SJSA1 (cell line): ENCODE measurements around the gene DLK1. TPM values are rescaled to one million over a fixed set of nuclear protein-coding genes. Genes with fewer than 3 reads are reported as not detected.

Experiments used
- DNase-seq, 2 experiments: peaks; one replicate each; pipeline ENCODE4 v3.0.0-alpha.2; 2015 to 2020; ENCODE audit warnings: low spot score in 2 of 2, low read depth in 1 of 2
- H3K27ac ChIP-seq: fragments of 250-450 bp; sonication (Bioruptor Pico); 2 replicates; pipeline ENCODE4 v1.5.1; 2020; ENCODE audit warnings: mild to moderate bottlenecking, moderate library complexity
- H3K27me3 ChIP-seq: fragments of 250-450 bp; sonication (Bioruptor Pico); replicated peaks from 2 replicates; pipeline ENCODE4 v1.5.1; 2020; ENCODE audit warnings: mild to moderate bottlenecking, moderate library complexity
- H3K36me3 ChIP-seq: fragments of 250-450 bp; sonication (Bioruptor Pico); 2 replicates; pipeline ENCODE4 v1.5.1; 2020; ENCODE audit warnings: mild to moderate bottlenecking
- H3K4me1 ChIP-seq: fragments of 250-450 bp; sonication (Bioruptor Pico); replicated peaks from 2 replicates; pipeline ENCODE4 v1.6.1; 2021; ENCODE audit warnings: mild to moderate bottlenecking
- H3K4me3 ChIP-seq: fragments of 250-450 bp; sonication (Bioruptor Pico); 2 replicates; pipeline ENCODE4 v1.5.1; 2020; ENCODE audit warnings: mild to moderate bottlenecking
- H3K9me3 ChIP-seq: fragments of 250-450 bp; sonication (Bioruptor Pico); replicated peaks from 2 replicates; pipeline ENCODE4 v1.5.1; 2020; ENCODE audit warnings: mild to moderate bottlenecking
- total RNA-seq: library from RNA; depleted of rRNA; stranded (reverse); fragments of >200 nt; shearing (Covaris generic); gene quantifications from 2 replicates; pipeline ENCODE4 v1.2.3, GENCODE V29; 2014

DLK1 gene
- total RNA-seq, 1 experiment from 2014 or later, result not detected

DNA sequence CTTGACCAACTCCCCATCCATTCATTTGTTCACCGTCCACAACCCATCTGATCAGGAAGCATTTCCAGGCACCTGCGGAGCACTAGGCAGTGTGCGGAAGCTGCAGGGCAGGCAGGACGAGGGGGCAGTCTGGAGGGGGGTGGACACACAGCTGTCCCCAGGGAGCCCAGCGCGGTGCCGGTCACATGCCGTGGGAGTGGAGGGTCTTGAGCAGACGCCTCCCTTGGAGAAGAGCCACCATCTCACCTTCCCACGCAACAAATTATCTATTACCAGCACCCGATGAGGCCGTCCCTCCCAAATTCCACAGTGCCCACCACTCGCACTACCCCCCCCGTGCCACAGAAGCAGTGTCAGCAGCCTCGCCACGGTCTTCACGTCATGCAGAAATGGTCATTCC is 10.8 kb downstream of the DLK1 start:
- Histone ChIP-seq H3K27me3 (no peaks in the 10 kb centered on the region), H3K36me3 (no peaks in the 10 kb centered on the region), H3K9me3 (no peaks in the 10 kb centered on the region; the same call in 1 of the 2 replicates), H3K27ac (no peak overlapping the region), H3K4me3 (no peak overlapping the region), H3K4me1 (no peaks in the 10 kb centered on the region)
- DNase-seq, result no peak

DNA sequence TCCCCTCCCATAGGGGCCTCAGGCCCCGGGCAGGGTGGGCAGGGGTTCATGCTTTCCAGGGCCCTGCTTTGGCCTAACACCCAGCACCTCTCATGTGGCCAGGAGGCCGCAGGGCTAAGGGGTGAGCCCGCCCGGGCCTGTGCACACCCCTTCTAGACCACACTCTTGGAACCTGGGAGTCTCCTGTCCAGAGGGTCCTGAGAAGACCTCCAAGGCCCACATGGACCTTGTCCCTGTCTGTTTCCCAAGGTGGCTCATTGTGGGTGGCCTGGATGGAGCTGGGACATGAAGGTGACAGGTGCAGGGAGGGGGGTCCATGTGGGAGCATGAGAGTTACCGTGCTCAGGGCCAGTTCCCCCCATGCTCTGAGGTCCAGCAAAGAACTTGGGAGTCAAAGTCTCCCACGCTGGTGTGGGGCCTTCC is 11.6 kb downstream of the DLK1 start:
- no peaks in the 10 kb centered on the region for H3K36me3 ChIP-seq
- H3K4me3 ChIP-seq, result no peak overlapping the region
- no peak for DNase-seq
- H3K27ac ChIP-seq, result no peak overlapping the region
- H3K4me1 ChIP-seq, result no peaks in the 10 kb centered on the region
- H3K9me3 ChIP-seq, result no peaks in the 10 kb centered on the region; the same call in 1 of the 2 replicates
- H3K27me3 ChIP-seq, result no peaks in the 10 kb centered on the region

DNA sequence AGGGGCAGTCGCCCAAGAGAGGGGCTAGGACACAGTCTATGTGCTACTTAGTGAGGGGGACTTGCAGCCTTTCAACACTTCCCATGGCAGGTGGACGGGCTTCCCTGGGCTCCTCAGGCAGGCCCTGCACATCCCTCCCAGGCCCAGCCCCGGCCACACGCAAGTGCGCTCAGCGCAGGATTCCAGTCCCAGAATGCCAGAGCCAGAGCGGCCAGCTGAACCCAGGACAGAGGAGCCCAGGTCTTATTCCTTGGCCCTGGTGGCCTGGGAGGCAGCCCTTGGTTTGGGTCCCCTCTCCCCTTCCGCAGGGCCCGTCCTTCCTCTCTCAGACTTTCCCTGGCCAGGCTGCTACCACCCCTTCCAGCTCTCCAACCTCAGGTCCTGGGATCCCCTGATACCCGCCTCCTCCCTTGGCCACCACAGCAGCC is 12.0 kb downstream of the DLK1 start:
- Histone ChIP-seq H3K36me3 (no peaks in the 10 kb centered on the region), H3K4me3 (no peak overlapping the region), H3K9me3 (no peaks in the 10 kb centered on the region; the same call in 1 of the 2 replicates), H3K27ac (no peak overlapping the region), H3K4me1 (no peaks in the 10 kb centered on the region), H3K27me3 (no peaks in the 10 kb centered on the region)
- no peak for DNase-seq

DNA sequence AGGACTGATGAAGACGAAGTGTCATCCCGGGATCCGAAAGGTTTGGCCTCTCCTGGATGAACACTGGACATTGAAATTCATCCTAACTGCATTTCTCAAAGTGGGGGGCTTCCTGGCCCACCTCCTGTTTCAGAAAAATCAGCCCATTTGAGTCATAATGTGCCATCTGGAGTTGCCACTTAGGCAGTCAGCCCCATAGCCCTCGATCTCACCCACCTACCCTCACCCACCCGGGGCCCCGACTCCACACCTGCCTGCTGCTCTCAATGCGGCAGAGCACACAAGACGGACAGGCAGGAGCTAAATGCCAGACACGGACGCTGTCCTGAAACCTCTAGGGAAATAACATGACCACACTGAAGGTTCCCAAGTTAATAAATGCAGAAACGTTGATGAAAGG is 12.6 kb downstream of the DLK1 start:
- DNase-seq, result no peak
- no peaks in the 10 kb centered on the region for H3K4me1 ChIP-seq
- no peak overlapping the region for H3K27ac ChIP-seq
- no peaks in the 10 kb centered on the region for H3K36me3 ChIP-seq
- no peaks in the 10 kb centered on the region; the same call in 1 of the 2 replicates for H3K9me3 ChIP-seq
- no peak overlapping the region for H3K4me3 ChIP-seq
- H3K27me3 ChIP-seq, result no peaks in the 10 kb centered on the region

DNA sequence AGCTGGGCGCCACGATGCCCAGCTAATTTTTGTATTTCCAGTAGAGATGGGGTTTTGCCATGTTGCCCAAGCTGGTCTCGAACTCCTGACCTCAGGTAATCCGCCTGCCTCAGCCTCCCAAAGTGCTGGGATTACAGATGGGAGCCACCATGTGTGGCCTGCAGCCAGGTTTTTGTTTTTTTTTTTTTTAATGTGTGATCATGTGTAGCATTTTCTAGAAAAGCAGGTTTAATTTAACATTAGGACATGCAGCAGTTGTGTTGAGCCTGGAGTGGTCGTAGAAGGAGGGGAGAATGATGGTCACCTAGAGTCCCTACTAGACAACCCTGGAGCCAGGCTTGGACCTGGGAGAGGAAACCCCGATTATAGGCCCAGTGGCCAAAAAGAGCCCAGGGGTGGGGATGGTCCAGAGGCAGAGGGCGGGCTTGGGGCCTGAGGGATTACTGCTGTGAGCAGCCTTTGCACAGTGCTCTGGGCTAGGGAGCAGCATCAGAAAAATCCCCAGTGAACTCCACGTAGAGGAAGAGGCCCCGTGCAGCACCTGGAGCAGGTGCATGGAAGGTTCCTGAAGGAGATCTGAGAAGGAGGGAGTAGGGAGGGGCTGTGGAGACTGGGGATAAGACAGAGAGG is 13.6 kb downstream of the DLK1 start:
- H3K9me3 ChIP-seq, result no peaks in the 10 kb centered on the region; the same call in 1 of the 2 replicates
- H3K27ac ChIP-seq, result no peak overlapping the region
- H3K27me3 ChIP-seq, result no peaks in the 10 kb centered on the region
- H3K36me3 ChIP-seq, result no peaks in the 10 kb centered on the region
- no peak overlapping the region for H3K4me3 ChIP-seq
- no peak for DNase-seq
- H3K4me1 ChIP-seq, result no peaks in the 10 kb centered on the region

DNA sequence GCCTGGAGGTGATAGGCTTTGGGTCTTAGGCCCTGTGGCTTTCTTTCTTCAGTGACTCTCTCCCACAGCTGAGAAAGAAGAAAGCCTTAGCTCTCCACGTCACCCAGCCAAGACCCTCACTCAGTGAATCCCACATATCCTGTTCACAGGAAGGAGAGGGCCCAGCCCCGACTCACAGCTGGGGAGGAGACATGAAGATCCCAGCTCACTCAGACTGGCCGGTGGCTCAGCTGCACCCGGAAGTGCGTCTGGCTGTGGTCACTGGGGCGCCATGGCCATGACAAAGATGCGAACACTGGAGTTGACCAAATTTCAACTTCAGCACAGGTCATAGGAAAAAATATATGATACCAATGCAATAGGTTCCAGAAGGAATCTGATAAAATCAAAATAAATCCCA is 14.2 kb downstream of the DLK1 start:
- no peaks in the 10 kb centered on the region for H3K36me3 ChIP-seq
- no peak overlapping the region for H3K27ac ChIP-seq
- no peaks in the 10 kb centered on the region for H3K4me1 ChIP-seq
- no peaks in the 10 kb centered on the region for H3K27me3 ChIP-seq
- no peak overlapping the region for H3K4me3 ChIP-seq
- no peaks in the 10 kb centered on the region; the same call in 1 of the 2 replicates for H3K9me3 ChIP-seq
- no peak for DNase-seq

DNA sequence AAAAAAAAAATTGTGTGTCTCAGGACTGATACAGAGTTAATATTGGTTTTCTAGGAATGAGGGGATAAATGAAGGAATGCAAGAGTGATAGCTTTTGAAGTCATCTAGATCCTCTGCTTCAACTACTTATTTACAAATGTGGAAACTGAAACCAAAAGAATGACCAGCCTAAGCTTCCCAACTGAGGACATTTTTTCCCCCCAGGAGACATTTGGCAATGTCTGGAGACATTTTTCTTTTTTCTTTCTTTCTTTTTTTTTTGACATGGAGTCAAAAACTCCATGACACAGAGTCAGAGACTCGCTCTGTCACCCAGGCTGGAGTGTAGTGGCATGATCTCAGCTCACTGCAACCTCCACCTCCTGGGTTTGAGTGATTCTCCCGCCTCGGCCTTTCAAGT is 15.3 kb downstream of the DLK1 start:
- Histone ChIP-seq H3K27me3 (no peaks in the 10 kb centered on the region), H3K36me3 (no peaks in the 10 kb centered on the region), H3K27ac (no peak overlapping the region), H3K9me3 (no peaks in the 10 kb centered on the region; the same call in 1 of the 2 replicates), H3K4me3 (no peak overlapping the region), H3K4me1 (no peaks in the 10 kb centered on the region)
- no peak for DNase-seq

DNA sequence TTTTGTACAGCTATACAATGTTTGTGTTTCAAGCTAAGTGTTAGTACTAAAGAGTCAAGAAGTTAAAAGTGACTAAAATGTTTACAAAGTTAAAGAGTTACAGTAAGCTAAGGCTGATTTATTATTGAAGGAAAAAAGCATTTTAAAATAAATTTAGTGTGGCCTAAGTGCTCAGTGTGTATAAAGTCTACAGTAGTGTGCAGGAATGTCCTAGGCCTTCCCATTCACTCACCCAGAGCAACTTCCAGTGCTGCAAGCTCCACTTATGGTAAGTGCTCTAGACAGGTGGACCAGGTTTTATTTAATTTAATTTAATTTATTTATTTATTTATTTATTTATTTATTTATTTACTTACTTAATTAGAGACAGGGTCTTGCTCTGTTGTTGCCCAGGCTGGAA is 19.6 kb downstream of the DLK1 start:
- Histone ChIP-seq H3K9me3 (no peaks in the 10 kb centered on the region; the same call in 1 of the 2 replicates), H3K36me3 (no peaks in the 10 kb centered on the region), H3K4me3 (no peak overlapping the region), H3K27me3 (no peaks in the 10 kb centered on the region), H3K4me1 (no peaks in the 10 kb centered on the region), H3K27ac (no peak overlapping the region)
- DNase-seq, result no peak

DNA sequence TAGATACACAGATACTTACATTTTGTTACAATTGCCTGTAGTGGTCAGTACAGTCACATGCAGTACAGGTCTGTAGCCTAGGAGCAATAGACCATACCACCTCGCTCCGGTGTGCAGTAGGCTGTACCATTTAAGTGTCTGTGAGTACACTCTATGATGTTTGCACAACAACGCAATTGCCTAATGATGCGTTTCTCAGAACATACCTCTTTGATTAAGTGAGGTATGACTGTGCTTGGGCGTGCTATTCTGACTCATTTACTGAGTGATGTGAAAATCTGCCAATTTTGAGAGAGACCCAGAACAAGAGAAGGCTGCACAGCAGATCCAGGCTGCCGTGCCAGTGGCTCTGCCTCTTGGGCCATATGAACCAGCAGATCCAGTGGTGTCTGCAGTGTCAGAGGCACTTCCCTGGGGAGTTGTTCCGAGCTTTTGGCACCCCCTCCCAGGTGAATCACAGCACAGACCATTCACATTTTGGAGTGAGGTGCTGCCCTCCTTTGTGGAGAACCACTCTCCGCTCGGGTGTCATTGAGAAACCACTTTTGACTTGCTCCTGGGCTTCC is 20.4 kb downstream of the DLK1 start:
- Histone ChIP-seq H3K27me3 (no peaks in the 10 kb centered on the region), H3K9me3 (no peaks in the 10 kb centered on the region), H3K4me3 (no peak overlapping the region), H3K36me3 (no peaks in the 10 kb centered on the region), H3K27ac (no peak overlapping the region), H3K4me1 (no peaks in the 10 kb centered on the region)
- peak in 1 of 2 experiments; percentile 4 for DNase-seq

DNA sequence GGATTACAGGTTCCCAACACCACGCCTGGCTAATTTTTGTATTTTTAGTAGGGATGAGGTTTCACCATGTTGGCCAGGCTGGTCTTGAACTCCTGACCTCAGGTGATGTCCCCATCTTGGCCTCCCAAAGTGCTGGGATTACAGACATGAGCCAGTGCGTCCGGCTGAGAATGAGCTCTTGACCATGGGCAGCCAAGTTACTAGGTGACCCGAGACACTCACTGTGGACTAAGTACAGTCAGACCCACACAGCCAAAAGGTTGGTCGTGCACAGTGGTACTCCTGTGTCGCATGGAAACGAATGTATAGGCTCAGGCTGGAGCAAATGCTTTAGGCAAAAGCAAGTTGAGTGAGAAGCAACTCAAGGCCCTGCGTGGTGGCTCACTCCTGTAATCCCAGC is 21.0 kb downstream of the DLK1 start:
- no peaks in the 10 kb centered on the region for H3K27me3 ChIP-seq
- H3K9me3 ChIP-seq, result no peaks in the 10 kb centered on the region
- H3K4me1 ChIP-seq, result no peaks in the 10 kb centered on the region
- DNase-seq, result no peak
- no peak overlapping the region for H3K4me3 ChIP-seq
- H3K27ac ChIP-seq, result no peak overlapping the region
- H3K36me3 ChIP-seq, result no peaks in the 10 kb centered on the region

DNA sequence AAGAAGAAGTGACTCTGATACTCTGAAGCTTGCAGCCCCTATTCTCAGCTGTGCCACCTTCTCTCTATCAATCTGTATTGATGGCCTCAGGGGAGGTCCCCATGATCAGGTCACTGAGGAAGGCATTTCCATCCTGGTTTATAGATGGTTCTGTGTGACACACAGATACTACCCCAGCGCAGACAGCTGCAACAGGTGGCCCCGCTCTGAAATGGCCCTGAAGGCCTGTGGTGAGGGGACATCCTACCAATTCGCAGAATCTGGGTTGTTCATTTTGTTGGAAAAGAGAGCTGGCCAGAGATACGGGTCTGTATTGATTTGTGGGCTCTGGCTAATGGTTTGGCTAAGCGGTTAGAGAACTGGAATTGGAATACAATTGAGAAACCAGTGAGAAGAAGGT is 21.7 kb downstream of the DLK1 start:
- Histone ChIP-seq H3K9me3 (no peaks in the 10 kb centered on the region), H3K27me3 (no peaks in the 10 kb centered on the region), H3K4me3 (no peak overlapping the region), H3K4me1 (no peaks in the 10 kb centered on the region), H3K36me3 (no peaks in the 10 kb centered on the region), H3K27ac (no peak overlapping the region)
- no peak for DNase-seq

DNA sequence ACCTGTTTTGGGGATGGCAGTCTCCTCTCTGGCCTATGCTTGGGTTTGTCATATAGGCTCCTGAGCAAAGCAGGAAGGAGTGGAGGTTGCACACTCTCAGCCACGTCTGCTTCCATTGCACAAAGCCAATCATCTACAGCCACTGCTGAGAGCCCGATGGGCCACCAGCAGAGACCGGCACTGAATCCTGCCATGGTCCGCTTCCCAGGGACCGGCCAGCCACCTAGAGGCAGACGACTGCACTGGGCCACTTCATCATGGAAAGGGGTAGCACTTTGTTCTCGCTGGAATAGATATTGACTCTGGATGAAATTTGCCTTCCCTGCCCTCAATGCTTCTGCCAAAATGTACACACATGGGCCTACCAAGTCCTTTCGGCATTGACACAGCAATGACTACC is 22.3 kb downstream of the DLK1 start:
- Histone ChIP-seq H3K36me3 (no peaks in the 10 kb centered on the region), H3K27me3 (no peaks in the 10 kb centered on the region), H3K4me3 (no peak overlapping the region), H3K4me1 (no peaks in the 10 kb centered on the region), H3K9me3 (no peaks in the 10 kb centered on the region), H3K27ac (no peak overlapping the region)
- no peak for DNase-seq

DNA sequence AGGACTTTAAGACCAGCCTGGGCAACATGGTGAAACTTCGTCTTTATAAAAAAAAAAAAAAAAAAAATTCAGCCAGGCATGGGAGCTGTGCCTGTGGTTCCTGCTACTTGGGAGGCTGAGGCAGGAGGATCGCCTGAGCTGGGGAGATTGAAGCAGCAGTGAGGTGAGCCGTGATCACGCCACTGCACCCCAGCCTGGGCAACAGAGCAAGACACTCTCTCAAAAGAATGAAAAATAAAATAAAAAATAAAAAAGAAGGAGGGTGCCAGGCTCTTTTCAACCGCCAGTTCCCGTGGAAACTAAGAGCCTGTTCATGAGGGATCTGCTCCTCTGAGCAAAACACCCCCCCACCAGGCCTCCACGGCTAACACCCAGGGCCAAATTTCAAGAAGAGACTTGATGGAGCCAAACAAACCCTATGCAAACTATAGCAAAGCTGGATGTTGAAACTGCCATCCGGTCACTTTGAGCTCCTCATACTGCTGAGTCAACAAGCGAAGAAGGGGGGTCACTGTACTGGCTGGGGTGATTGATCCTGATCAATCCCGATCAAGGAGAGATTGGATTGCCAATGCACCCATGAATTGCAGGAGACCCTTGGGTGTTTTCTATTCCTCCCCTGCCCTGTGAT is 23.4 kb downstream of the DLK1 start:
- Histone ChIP-seq H3K4me3 (no peak overlapping the region), H3K36me3 (no peaks in the 10 kb centered on the region), H3K27me3 (no peaks in the 10 kb centered on the region), H3K9me3 (no peaks in the 10 kb centered on the region), H3K4me1 (no peaks in the 10 kb centered on the region), H3K27ac (no peak overlapping the region)
- no peak for DNase-seq
